ENCODE measurements around the gene SRGN.

- TF ChIP-seq SIN3A (conservative IDR thresholded peaks at IDR 0.05 in 1 of 2, IDR thresholded peaks at IDR 0.05 in 1 of 2; ENCODE audit: low read depth in 1 of 2, low read length in 2 of 2) (no peak), GABPA (IDR thresholded peaks at IDR 0.05; ENCODE audit: borderline replicate concordance, insufficient read depth, low read length) (no peak), CTCF (IDR thresholded peaks at IDR 0.05; ENCODE audit: control extremely low read depth in 1 of 3, insufficient read depth in 1 of 3, low read depth in 1 of 3, low read length in 3 of 3) (no peak)
Measured at GRCh38 chr10:69051303-69051702, 36.6 kb upstream of the SRGN start.
